Measurements from ENCODE around the gene C1orf105.
A peak's percentile ranks its signal among the peaks of the same experiment; 100 is the strongest.
"Not testable (repeated sequence)": the region's sequence is repeated elsewhere in the genome, so short reads cannot be mapped to it uniquely, and the experiment has no call there.

Gene C1orf105

DNA sequence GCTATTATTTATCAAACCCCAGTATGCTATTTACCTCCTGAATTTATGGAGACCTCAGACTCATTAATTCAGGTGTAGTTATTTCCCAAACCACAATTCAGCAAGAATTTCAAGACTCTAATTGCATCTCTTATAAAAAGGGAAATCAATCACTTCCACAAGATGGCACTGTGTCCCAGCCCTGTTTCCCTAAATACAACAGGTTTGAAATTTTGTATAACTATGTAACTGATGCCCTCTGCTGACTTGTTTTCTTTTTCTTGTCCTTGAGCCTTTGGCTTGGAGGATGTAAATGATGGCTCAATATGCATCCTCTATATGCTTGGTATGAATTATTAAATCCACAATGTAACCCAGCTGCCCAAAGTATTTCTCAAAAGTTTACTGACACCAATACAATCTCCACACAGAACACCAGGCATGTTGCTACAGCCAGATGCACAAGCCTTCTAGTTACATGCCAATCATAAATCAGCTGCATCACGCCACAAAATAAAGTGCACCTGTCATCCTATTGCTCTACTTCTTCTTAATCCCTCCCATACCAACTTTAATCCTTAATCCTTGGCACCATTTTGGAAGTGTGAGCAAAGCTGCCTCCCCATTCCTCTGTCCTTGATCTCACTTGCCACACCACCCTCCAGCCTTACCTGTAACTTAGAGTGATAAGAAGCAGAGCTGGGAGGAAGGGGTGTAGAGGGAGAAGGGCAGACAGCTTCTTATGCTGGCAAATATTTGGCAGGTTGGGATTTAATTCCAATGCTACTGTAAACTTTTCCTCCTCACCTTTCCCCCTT is 9.0 kb downstream of the C1orf105 start:
- peak; percentile 41 for DNase-seq (ENCODE audit: low read depth)

DNA sequence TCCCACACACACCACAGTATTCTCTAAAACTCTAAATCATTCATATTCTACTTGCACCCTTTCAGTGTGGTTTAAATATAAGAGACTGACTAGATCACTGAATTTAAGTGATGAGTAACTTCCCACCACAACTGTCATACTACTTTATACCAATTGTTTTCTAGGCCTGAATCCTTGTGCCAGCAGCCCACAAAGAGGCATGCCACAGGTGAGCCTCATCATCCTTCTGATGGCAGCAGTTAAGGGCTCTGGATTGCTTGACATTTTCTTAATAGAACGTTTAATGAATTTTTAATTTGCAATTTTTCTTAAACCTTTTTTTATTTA is 9.6 kb downstream of the C1orf105 start:
- DNase-seq (ENCODE audit: low read depth), result no peak

DNA sequence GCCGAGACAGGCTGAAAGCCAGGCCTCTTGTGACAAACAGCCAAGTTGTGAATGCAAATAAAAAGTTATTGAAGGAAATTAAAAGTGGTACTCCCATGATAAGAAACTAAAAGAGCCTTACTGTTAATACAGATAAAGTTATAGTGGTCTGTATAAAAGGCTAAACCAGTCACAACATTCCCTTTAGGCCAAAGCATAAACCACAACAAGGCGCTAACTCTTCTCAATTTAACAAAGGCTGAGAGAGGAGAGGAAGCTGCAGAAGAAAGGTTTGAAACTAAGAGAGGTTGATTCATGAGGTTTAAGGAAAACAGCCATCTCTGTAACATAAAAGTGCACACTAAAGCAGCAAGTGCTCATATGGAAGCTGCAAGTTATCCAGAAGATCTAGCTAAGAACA is 10.7 kb downstream of the C1orf105 start:
- DNase-seq (ENCODE audit: low read depth), result no peak

DNA sequence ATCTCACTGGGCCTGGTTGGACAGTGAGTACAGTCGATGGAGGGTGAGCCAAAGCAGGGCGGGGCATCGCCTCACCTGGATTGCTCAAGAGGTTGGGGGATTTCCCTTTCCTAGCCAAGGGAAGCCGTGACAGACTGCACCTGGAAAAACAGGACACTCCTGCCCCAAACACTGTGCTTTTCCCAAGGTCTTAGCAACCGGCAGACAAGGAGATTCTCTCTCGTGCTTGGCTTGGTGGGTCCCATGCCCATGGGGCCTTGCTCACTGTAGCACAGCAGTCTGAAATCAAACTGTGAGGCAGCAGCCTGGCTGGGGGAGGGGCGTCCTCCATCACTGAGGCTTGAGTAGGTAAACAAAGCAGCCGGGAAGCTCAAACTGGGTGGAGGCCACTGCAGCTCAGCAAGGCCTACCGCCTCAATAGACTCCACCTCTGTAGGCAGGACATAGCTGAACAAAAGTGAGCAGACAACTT is 11.3 kb downstream of the C1orf105 start:
- DNase-seq (ENCODE audit: low read depth), result no peak

DNA sequence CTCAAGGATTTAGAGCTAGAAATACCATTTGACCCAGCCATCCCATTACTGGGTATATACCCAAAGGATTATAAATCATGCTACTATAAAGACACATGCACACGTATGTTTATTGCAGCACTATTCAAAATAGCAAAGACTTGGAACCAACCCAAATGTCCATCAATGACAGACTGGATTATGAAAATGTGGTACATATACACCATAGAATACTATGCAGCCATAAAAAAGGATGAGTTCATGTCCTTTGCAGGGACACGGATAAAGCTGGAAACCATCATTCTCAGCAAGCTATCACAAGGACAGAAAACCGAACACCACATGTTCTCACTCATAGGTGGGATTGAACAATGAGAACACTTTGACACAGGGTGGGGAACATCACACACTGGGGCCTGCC is 16.7 kb downstream of the C1orf105 start:
- not testable (repeated sequence) for DNase-seq (ENCODE audit: low read depth)

DNA sequence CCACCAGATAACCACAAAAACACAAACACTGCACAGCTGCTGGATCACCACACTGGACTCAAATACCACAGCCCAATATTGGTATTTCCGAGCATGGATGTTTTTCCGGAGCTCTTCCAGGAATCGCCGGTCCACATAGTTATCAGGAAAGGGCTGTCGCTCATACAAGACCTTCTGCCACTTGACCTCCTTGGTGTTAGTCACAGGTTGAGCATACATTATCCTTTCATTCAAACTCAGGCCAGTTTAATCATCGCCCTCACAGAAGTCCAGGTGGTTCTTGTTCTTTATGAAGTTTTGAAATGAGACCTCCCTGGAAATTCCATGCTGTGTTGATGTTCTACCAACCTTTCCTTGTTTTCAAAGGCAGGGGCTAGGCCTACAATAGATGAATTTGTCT is 21.9 kb downstream of the C1orf105 start:
- no peak for DNase-seq (ENCODE audit: low read depth)

DNA sequence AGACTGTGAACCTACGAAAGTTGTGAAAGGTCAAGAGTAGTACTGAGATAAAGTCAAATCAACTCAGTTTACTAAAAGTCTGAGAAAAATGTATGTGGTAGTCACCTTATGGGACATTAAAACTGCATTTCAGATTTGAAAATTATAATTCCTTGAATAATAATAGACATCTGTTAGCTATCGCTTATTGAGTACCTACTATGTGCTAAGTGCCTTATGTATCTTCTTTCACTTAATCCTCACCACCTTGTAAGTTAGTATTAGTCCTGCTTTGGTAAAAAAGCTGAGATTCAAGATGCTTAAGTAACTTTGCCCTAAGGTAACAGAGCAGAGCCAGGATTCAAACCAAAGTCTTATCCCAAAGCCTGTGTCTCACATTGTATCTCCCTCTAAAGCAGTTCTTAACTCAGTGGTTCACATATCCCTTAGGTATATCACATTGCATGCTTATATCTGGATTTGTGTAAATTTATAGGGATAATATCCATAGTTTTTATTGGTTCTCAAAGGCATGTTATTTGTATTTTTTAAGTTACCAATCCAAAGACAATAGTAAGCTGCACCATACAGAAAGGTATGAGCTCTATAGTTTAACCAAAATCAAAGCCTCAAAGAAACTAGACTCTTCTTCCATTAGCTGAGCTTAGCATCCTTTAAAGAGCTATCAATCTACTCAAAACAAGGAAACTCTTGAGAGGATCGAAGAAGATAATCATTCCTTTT is 22.5 kb downstream of the C1orf105 start:
- DNase-seq (ENCODE audit: low read depth), result no peak

DNA sequence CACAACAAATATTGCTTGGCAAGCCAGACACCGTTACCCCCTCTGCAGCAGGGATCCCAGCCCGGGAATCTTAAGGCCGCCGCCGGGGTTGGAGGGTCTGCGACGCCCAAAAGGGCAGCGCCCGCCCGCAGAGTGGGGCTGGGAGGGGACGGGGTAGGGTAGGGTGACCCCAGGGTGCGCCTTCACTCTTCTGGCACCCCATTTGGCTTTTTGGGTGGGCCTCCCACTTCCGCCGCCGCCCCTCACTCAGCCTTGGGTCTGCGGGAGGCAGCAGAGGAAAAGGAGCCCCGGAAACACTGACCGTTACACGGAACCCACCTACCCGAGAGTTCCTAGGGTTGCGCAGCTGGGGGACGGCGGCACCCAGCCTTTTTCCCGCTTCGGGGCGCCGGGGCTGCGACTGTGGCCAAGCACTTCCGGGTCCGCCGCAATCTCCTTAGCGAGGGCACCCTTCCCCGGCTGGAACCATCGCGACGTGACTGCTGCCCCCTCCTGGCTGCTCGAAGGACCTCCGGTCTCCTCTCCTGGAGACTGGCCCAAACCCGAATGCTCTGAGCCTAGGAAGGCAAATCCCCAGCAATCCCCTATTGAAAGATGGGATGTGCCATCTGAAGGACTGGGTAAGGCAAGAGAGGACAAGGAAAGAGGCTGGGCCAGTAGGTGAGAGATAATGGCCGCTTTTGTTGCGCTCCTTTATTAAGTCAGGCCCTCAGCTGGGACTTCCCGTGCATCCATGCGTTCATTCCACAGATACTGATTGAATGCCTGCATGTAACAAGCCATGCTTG is 23.4 kb downstream of the C1orf105 start, which contains the start of gene PIGC:
Gene PIGC (minus strand): TSS at position 404 of the 788 bp plus-strand sequence. CDS start 1,447 bp downstream, outside the sequence.
- peak; percentile 63 for DNase-seq (ENCODE audit: low read depth)

DNA sequence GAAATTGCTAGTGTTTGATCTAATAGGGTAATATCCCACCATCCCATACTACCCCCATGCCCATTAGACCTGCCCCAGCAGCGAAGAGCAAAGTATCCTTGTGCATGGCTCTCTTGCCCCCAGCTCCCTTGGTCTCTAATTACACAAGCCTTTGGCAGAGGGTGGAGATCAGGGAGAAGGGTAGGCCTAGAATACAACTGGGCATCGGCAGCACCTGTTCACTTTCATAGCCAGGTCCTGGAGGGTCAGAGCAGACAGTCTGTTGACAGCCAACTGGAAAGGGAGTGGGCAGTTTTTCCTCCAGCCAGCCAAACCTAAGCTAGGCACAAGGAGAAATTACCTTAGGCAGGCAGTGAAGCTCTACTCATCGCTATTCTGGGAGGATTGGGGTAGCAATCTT is 26.1 kb downstream of the C1orf105 start:
- no peak for DNase-seq (ENCODE audit: low read depth)

DNA sequence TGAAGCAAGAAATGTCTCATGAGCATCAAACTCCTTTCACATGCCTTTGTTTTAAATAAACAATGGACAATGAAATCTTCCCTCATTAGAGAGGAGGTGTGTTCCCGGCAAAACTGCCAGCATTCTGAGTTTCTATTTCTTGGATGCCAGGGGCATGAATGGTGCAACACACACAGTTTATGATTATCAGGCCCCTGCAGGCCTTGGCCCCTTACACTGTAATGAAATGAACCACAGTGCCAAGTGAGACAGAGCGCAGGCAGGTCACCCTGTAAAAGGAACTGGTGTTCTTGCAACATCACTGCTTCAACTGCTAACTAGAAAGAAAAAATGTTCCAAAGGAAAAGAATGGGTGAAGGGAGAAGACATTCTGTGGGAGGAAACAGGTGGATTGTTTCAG is 27.2 kb downstream of the C1orf105 start:
- DNase-seq (ENCODE audit: low read depth), result no peak

DNA sequence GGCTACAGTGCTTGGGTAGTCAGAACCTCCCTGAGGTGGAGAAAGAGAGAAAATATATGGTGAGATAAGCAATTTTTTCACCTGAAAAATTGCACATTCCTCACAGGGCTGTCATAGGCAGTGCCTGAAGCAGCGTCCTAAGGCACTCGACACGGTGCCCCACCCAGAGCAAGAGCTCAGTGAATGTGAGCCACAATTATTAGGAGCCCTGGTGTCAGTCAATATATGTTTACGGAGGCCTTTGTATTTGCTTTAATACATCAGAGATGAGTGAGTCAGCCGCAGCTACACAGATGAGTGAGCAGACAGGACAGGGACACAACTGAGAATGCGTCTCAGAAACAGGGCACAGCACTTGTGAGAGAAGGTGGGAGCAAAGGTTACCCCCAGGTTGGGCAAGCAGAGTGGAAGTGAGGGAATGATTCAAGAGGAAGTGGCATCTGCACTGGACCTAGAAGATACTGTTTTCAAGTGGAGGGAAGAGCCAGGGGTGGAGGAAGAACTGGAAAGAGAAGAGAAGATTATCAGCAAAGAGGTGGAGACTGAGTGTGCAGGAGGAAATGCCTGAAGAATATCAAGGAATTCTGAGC is 28.6 kb downstream of the C1orf105 start:
- no peak for DNase-seq (ENCODE audit: low read depth)

DNA sequence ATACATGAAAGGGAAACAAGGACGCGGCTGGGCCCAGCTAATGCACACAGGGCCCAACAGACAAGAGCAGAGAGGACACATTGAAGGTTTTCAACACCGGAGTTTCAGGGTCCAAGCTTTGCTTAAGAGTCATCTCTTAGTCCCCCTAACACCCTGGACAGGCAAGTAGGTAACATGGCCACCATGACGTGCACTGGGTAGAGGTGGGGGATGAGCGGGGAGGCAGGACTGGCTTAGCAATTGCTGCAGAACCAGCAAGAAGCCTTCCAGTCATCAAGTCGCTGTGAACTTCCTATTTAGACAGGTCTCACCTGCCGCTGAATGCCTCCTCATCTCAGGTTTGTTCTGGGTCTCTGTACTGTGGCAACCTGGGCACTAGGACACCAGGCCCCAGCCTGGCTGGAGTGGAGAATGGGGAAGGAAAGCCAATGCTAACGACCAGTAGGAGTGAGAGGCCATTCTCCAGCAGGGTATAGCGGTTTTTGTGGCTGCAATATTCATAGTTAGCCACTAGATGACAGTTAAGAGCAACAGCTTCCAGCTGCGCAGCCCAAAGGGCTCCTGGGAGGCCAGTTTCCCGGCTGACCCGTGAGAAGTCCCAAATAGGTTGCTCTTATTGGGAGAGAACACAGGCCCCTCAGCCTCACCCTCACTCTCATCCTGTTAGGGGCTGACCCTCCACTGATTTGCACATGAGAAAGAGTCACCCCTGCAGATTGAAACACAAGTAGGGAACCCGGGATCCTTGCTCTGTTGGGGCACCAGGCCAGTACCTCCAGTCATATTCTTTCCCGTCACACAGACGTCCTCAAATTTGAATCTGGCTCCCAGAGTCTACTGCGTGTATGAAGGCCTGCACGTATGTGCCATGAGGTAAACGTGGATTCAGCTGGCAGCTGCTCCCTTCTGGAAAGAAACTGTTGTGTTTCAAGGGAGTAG is 29.4 kb downstream of the C1orf105 start:
- peak; percentile 15 for DNase-seq (ENCODE audit: low read depth)

DNA sequence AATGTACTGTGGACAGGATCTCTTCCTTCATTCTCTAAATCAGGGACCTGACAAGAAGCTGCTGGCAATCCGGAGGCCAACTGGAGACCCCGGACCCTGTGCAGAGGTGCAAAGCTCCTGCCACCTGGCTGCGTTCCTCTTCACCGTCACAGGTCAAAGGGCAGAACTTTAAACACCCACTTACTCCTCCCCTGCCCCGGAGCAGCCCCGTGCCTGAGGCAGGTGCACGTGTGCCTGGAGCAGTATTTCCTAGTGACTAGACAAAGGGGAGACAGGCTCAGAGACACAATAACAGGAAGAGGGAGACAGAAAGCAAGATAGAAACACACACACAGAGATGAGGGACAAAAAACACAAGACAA is 30.0 kb downstream of the C1orf105 start:
- DNase-seq (ENCODE audit: low read depth), result no peak

DNA sequence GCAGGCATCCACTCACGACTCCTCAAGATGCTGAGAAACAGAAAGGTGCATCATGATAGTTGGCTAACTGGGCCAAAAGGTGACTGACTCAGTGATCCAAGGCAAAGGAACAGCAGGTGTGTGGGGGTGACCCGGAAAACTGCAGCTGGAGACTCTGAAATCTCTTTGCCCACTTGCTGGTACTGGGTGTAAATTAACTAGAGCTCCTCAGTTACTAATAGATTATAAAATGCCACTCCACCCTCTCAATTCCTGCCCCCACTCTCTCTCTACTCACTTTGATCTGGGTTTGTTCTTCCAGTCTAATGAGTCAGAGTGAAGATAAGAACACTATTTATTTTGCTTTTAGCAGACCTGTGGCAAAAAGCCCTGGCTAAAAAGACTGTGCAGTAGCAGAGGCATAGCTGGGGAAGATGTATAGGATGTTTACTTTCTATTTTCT is 30.5 kb downstream of the C1orf105 start:
- DNase-seq (ENCODE audit: low read depth), result no peak

DNA sequence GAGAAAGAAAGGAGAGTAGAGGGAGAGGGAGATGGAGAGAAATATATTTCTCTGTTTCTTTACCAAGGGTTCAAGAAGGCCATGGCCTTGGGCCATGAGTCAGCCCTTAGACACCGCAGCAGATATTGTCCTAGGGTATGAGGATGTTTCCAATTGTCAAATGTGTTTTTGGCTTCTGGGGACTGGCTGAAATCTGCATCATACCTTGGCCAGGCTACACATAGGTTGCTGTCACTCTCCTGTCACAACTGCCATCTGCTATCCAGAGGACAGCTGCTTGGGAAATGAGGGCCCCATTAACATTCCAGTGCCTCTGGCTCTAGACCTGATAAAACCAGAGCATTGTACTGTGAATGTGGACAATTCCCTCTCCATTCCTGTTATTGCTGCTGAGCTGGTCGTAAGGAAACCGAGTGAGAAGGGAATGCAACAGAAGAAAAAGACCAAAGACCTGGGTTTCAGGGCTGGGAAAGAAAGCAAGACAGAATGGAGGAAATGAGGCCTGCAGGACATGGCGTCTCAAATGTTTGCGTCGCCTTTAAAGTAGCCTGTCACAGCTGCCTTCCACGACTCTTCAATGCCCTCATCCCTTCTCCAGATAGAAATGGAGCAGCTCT is 32.2 kb downstream of the C1orf105 start:
- no peak for DNase-seq (ENCODE audit: low read depth)

DNA sequence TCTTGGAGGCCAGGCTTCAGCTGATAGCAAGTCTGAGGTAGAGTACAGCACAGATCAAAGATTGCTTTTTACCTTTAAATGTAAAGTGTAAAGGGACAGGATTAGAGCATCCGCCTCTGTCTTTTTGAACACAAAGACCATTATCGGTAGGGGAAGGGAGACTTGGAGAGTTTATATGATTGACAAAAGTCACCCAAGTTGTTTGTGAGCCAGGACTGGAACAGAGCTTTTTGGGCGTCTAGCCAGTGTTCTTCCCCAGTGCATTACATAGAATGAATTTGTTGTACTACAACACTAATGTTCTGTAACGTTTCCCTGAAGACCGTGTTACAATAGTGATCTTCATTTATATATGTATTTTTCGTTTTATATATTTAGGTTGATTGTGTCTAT is 32.7 kb downstream of the C1orf105 start:
- DNase-seq (ENCODE audit: low read depth), result no peak

DNA sequence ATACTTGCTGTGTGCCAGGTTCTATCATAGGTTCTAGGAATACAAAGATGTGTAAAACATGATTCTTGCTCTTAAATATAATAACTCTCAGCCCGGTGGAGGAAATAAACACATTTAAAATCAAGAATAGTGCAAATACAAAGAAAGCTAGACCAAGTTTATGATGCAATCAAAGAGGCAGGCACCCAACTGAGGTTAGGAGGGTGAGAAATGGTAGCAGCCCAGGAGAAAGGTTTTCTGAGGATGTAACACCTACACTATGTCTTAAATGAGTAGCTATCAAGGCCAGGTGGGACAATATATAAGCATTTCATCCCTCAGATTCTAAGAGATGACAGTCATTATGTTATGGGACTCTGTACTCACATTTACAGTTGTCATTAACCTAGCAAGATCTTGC is 33.1 kb downstream of the C1orf105 start:
- DNase-seq (ENCODE audit: low read depth), result no peak

DNA sequence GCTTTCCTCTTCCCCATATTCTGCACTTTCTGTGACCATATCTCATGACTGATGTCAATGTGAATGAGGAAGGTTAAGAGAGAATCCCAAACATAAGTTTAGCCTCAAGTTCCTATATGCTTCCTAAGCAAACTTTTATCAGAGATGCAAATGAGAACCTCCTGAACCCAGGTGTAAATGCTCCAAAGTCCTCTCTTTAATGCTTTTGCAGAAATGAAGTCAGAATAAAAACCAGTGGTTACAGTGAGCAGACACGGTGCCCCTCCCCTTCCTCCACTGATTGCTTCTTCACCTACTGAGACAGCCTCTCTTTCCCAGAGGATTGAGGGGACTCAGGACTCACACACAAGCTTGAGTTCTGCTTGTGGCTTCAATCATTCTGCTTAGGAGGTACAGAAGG is 35.0 kb downstream of the C1orf105 start:
- DNase-seq (ENCODE audit: low read depth), result no peak

DNA sequence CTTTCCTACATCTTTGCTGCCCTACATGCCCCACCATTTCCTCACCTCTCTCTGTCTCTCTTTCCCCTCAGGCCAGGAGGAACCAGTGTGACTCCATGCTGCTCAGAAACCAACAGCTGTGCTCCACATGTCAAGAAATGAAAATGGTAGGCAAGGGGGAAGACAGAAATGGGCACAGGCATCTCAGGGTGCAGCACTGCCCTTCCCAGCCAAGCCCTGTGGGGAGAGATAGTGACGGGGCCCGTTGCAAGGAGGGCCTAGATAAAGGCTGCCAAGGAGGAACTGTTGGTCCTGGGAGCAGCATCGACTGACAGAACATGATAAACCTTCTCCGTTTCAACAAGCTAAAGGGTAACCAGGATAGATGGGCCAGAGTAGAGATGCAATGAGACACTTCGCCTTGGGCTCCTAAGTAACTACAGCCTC is 35.9 kb downstream of the C1orf105 start:
- no peak for DNase-seq (ENCODE audit: low read depth)

DNA sequence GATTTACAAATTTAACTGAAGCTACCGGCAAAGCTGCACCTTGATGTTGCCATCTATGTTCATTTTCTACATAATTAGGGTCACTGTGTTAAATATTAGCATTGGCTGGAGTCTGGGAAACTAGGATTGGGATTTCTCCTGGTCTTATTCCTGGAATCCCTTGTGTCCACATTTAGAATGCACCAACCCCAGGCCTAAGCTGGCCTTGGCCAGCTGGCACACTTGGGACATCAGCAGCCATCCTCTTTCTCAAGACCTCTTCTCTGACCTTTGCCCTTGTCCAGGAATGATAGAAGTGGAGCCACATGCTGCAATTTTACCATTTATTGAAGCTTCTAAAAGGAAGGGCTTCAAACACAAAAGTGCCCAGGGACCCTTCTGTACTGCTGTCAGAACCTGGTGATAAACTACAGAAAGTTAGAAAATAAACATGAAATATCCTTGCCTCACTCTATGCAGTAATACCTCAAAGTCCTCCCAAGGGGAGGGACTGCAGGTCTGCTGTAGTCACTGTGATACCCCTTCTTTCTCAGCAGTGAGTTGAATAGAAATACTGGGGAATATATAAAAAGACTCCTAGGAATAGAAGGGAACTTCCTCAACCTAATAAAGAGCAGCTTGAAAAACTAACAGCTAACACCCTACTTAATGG is 37.1 kb downstream of the C1orf105 start:
- no peak for DNase-seq (ENCODE audit: low read depth)
